Mesothelial cell of epicardium (in vitro differentiated cells): ENCODE data around the gene PARP8. TPM values are rescaled to one million over a fixed set of nuclear protein-coding genes. Genes with fewer than 3 reads are reported as not detected.
"Not testable (repeated sequence)": the region's sequence is repeated elsewhere in the genome, so short reads cannot be mapped to it uniquely, and the experiment has no call there.

Experiments used
- DNase-seq, 2 experiments: peaks; one replicate each; pipeline ENCODE4 v3.0.0; 2021; ENCODE audit warnings: low spot score in 2 of 2; ENCODE audit not compliant: unreplicated experiment in 2 of 2
- H3K27ac Mint-ChIP-seq: 2 replicates; pipeline ENCODE4 v1.8.0; 2021; ENCODE audit warnings: mixed read lengths
- H3K27me3 Mint-ChIP-seq: 2 replicates; pipeline ENCODE4 v1.8.0; 2021; ENCODE audit warnings: low read depth, mixed read lengths
- H3K36me3 Mint-ChIP-seq: 2 replicates; pipeline ENCODE4 v1.8.0; 2021; ENCODE audit warnings: mixed read lengths
- H3K4me1 Mint-ChIP-seq: 2 replicates; pipeline ENCODE4 v1.8.0; 2021; ENCODE audit warnings: mixed read lengths
- H3K4me3 Mint-ChIP-seq: 2 replicates; pipeline ENCODE4 v1.8.0; 2021; ENCODE audit warnings: mild to moderate bottlenecking, moderate library complexity, mixed read lengths
- H3K9me3 Mint-ChIP-seq: 2 replicates; pipeline ENCODE4 v1.8.0; 2021; ENCODE audit warnings: mixed read lengths
- CTCF ChIP-seq: fragments of 200-600 bp; sonication (generic); IDR thresholded peaks from one replicate; pipeline ENCODE4 v1.5.0; 2021; ENCODE audit warnings: antibody characterized with exemption; ENCODE audit not compliant: unreplicated experiment
- total RNA-seq: library from RNA; stranded (reverse); gene quantifications from 3 replicates; pipeline ENCODE4 v1.2.1, GENCODE V29; 2021

PARP8 gene
- total RNA-seq, 1 donor from 2014 or later: 27.5 TPM

GRCh38 chr5:50807661-50808060 lies 141.2 kb downstream of the PARP8 start:
- peaks cover 22% of the 10 kb centered on the region for H3K9me3 Mint-ChIP-seq
- H3K4me3 Mint-ChIP-seq: no peak overlapping the region
- no peak for DNase-seq
- peaks cover 32% of the 10 kb centered on the region for H3K36me3 Mint-ChIP-seq
- no peaks in the 10 kb centered on the region for H3K27me3 Mint-ChIP-seq
- H3K27ac Mint-ChIP-seq: no peak overlapping the region
- peaks cover 7% of the 10 kb centered on the region for H3K4me1 Mint-ChIP-seq
- TF ChIP-seq CTCF: no peak

DNA sequence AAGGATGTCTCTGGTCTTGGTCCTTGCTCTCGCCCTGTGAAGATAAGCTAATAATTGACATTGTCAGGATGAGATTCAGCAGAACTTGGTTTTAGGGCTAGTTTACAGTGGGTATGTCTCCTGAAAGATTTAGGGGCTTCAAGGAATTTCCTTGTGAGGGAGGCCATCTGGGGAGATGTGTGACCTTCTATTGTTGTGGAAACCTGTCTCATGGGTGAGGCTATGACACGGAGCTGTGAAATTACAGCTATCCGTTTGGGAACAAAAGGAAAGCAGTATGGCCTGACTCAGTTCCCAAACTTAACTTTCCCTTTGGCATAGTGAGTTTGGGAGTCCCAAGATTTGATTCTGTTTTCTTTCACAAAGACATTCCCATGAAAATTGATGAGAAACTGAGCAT lies 142.0 kb downstream of the PARP8 start:
- no peak for TF ChIP-seq CTCF
- Mint-ChIP-seq H3K4me3 (no peak overlapping the region), H3K27me3 (no peaks in the 10 kb centered on the region), H3K36me3 (peaks cover 25% of the 10 kb centered on the region), H3K9me3 (peaks cover 15% of the 10 kb centered on the region), H3K27ac (no peak overlapping the region), H3K4me1 (peaks cover 7% of the 10 kb centered on the region)
- DNase-seq: no peak

GRCh38 chr5:50811746-50812145 lies 145.3 kb downstream of the PARP8 start:
- H3K4me3 Mint-ChIP-seq, H3K27ac Mint-ChIP-seq: not testable (repeated sequence)

GRCh38 chr5:50813691-50814090 lies 147.3 kb downstream of the PARP8 start:
- H3K36me3 Mint-ChIP-seq: peaks cover 18% of the 10 kb centered on the region
- H3K9me3 Mint-ChIP-seq: peaks cover 5% of the 10 kb centered on the region

More at GRCh38 chr5:50811746-50812145, 145.3 kb downstream of the PARP8 start:
- Mint-ChIP-seq H3K36me3 (peaks cover 14% of the 10 kb centered on the region), H3K4me1 (peaks cover 15% of the 10 kb centered on the region)
- not testable (repeated sequence) for H3K27me3 Mint-ChIP-seq, H3K9me3 Mint-ChIP-seq, DNase-seq

DNA sequence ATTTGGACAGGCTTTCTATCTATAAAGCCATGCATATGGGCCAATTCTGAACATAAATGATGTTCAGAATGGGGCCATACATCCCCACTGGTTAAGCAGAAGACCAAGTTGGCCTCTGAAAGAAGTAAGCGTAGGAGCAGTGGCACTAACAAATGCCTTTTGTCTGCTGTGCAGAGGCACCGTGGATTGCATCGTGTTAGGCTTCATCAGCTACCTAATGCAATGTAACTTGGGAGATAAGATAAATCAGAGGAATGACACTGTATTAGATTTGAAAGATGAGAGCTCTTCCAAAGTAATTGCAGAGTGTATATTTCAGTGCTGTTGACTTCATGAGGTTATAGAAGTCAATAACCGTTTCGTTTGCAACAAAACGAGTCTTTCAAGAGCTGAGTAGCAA lies 148.1 kb downstream of the PARP8 start:
- no peak overlapping the region for H3K4me3 Mint-ChIP-seq
- H3K27ac Mint-ChIP-seq: no peak overlapping the region
- H3K4me1 Mint-ChIP-seq: peaks cover 7% of the 10 kb centered on the region
- no peak for DNase-seq
- no peak for TF ChIP-seq CTCF
- H3K36me3 Mint-ChIP-seq: peaks cover 21% of the 10 kb centered on the region
- H3K27me3 Mint-ChIP-seq: no peaks in the 10 kb centered on the region
- H3K9me3 Mint-ChIP-seq: peaks cover 5% of the 10 kb centered on the region

More at GRCh38 chr5:50813691-50814090, 147.3 kb downstream of the PARP8 start:
- no peak for TF ChIP-seq CTCF
- DNase-seq: no peak
- Mint-ChIP-seq H3K4me3 (no peak overlapping the region), H3K4me1 (peaks cover 7% of the 10 kb centered on the region), H3K27ac (no peak overlapping the region), H3K27me3 (no peaks in the 10 kb centered on the region)

- Mint-ChIP-seq H3K36me3 (peaks cover 9% of the 10 kb centered on the region), H3K4me1 (peaks cover 2% of the 10 kb centered on the region), H3K27me3 (no peaks in the 10 kb centered on the region), H3K9me3 (no peaks in the 10 kb centered on the region), H3K4me3 (no peak overlapping the region), H3K27ac (peak overlapping the region; percentile 33)
- no peak for DNase-seq
- TF ChIP-seq CTCF: no peak
These were observed 155.6 kb downstream of the PARP8 start for GRCh38 chr5:50822046-50822445.
